Endothelial cell (in vitro differentiated cells): ENCODE results near the gene RAD51B. TPM values are rescaled to one million over a fixed set of nuclear protein-coding genes. Genes with fewer than 3 reads are reported as not detected.

Experiments used
- DNase-seq: peaks from one replicate; pipeline ENCODE4 v3.0.0; 2021; ENCODE audit warnings: low spot score
- H3K27ac Mint-ChIP-seq: one replicate; pipeline ENCODE4 v1.8.0; 2021; ENCODE audit warnings: mixed read lengths, inconsistent platforms; ENCODE audit not compliant: unreplicated experiment
- H3K27me3 Mint-ChIP-seq: one replicate; pipeline ENCODE4 v1.8.0; 2021; ENCODE audit warnings: mild to moderate bottlenecking, moderate library complexity, mixed read lengths, inconsistent platforms; ENCODE audit not compliant: unreplicated experiment
- H3K36me3 Mint-ChIP-seq: one replicate; pipeline ENCODE4 v1.8.0; 2021; ENCODE audit warnings: mild to moderate bottlenecking, low read depth, mixed read lengths, inconsistent platforms; ENCODE audit not compliant: unreplicated experiment
- H3K4me1 Mint-ChIP-seq: one replicate; pipeline ENCODE4 v1.8.0; 2021; ENCODE audit warnings: mild to moderate bottlenecking, mixed read lengths, inconsistent platforms; ENCODE audit not compliant: unreplicated experiment
- H3K4me3 Mint-ChIP-seq: one replicate; pipeline ENCODE4 v1.8.0; 2021; ENCODE audit warnings: mild to moderate bottlenecking, mixed read lengths, inconsistent platforms; ENCODE audit not compliant: unreplicated experiment
- H3K9me3 Mint-ChIP-seq: one replicate; pipeline ENCODE4 v1.8.0; 2021; ENCODE audit warnings: mixed read lengths, inconsistent platforms; ENCODE audit not compliant: unreplicated experiment
- CTCF ChIP-seq: fragments of 200-600 bp; sonication (generic); IDR thresholded peaks from one replicate; pipeline ENCODE4 v1.5.0; 2021; ENCODE audit warnings: antibody characterized with exemption; ENCODE audit not compliant: unreplicated experiment
- total RNA-seq: library from RNA; stranded (reverse); fragmentation: NEBNext Ultra II Directional; extraction: Animal tissue kit (Norgen Biotek cat#: 25700); gene quantifications from one replicate; pipeline ENCODE4 v1.2.1, GENCODE V29; 2021; ENCODE audit not compliant: unreplicated experiment

RAD51B gene
- total RNA-seq, 1 donor from 2014 or later: 23.5 TPM

- no peak overlapping the region for H3K27ac Mint-ChIP-seq
- H3K9me3 Mint-ChIP-seq: no peaks in the 10 kb centered on the region
- no peak overlapping the region for H3K4me3 Mint-ChIP-seq
- H3K27me3 Mint-ChIP-seq: peaks cover 3% of the 10 kb centered on the region
- no peaks in the 10 kb centered on the region for H3K36me3 Mint-ChIP-seq
- peaks cover 36% of the 10 kb centered on the region for H3K4me1 Mint-ChIP-seq
- no peak for DNase-seq
- TF ChIP-seq CTCF: no peak
Measured at GRCh38 chr14:68511129-68512047, 691.8 kb downstream of the RAD51B start.

- Mint-ChIP-seq H3K4me1 (peaks cover 36% of the 10 kb centered on the region), H3K9me3 (no peaks in the 10 kb centered on the region), H3K4me3 (no peak overlapping the region), H3K27me3 (peaks cover 3% of the 10 kb centered on the region), H3K36me3 (no peaks in the 10 kb centered on the region), H3K27ac (no peak overlapping the region)
- no peak for TF ChIP-seq CTCF
- no peak for DNase-seq
Measured at GRCh38 chr14:68512088-68512487, 692.5 kb downstream of the RAD51B start.

- H3K4me1 Mint-ChIP-seq: peaks cover 36% of the 10 kb centered on the region
- H3K9me3 Mint-ChIP-seq: no peaks in the 10 kb centered on the region
- TF ChIP-seq CTCF: no peak
- H3K36me3 Mint-ChIP-seq: no peaks in the 10 kb centered on the region
- no peak overlapping the region for H3K4me3 Mint-ChIP-seq
- H3K27ac Mint-ChIP-seq: no peak overlapping the region
- DNase-seq: no peak
- H3K27me3 Mint-ChIP-seq: peaks cover 3% of the 10 kb centered on the region
Measured at GRCh38 chr14:68513137-68513536, 693.6 kb downstream of the RAD51B start.

GRCh38 chr14:68513838-68514607 is 694.4 kb downstream of the RAD51B start:
- Mint-ChIP-seq H3K36me3 (no peaks in the 10 kb centered on the region), H3K4me1 (peaks cover 38% of the 10 kb centered on the region), H3K27ac (peak overlapping the region; percentile 30), H3K27me3 (peaks cover 3% of the 10 kb centered on the region), H3K4me3 (no peak overlapping the region), H3K9me3 (no peaks in the 10 kb centered on the region)
- no peak for TF ChIP-seq CTCF
- DNase-seq: no peak
